ENCODE measurements around the gene ARL15.
A peak's percentile ranks its signal among the peaks of the same experiment; 100 is the strongest.

ARL15 gene

GRCh38 chr5:53922508-53923498 lies 387.6 kb downstream of the ARL15 start:
- Histone ChIP-seq H3K4me3 (ENCODE audit: low read depth, low read length) (no peak overlapping the region), H3K27me3 (replicated peaks) (no peaks in the 10 kb centered on the region), H3K36me3 (replicated peaks) (no peaks in the 10 kb centered on the region), H3K27ac (no peak overlapping the region)
- TF ChIP-seq, protein P1, sequence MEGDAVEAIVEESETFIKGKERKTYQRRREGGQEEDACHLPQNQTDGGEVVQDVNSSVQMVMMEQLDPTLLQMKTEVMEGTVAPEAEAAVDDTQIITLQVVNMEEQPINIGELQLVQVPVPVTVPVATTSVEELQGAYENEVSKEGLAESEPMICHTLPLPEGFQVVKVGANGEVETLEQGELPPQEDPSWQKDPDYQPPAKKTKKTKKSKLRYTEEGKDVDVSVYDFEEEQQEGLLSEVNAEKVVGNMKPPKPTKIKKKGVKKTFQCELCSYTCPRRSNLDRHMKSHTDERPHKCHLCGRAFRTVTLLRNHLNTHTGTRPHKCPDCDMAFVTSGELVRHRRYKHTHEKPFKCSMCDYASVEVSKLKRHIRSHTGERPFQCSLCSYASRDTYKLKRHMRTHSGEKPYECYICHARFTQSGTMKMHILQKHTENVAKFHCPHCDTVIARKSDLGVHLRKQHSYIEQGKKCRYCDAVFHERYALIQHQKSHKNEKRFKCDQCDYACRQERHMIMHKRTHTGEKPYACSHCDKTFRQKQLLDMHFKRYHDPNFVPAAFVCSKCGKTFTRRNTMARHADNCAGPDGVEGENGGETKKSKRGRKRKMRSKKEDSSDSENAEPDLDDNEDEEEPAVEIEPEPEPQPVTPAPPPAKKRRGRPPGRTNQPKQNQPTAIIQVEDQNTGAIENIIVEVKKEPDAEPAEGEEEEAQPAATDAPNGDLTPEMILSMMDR (IDR thresholded peaks at IDR 0.05; ENCODE audit: low read depth, low read length, missing control alignments): no peak
- in situ Hi-C loops (cut with HindIII; ENCODE audit: low pct_ligation_motif_present, low sequenced_read_pairs): no loop called here
- DNase-seq: no peak

- H3K4me3 ChIP-seq (ENCODE audit: low read depth, low read length): no peak overlapping the region
- H3K27ac ChIP-seq: no peak overlapping the region
- TF ChIP-seq, protein P1 (IDR thresholded peaks at IDR 0.05; ENCODE audit: low read depth, low read length, missing control alignments): no peak
- in situ Hi-C loops (cut with HindIII; ENCODE audit: low pct_ligation_motif_present, low sequenced_read_pairs): no loop called here
- no peaks in the 10 kb centered on the region for H3K27me3 ChIP-seq (replicated peaks)
- no peak for DNase-seq
- no peaks in the 10 kb centered on the region for H3K36me3 ChIP-seq (replicated peaks)
Measured at GRCh38 chr5:53917826-53918225, 392.5 kb downstream of the ARL15 start.

GRCh38 chr5:53917095-53917494 lies 393.3 kb downstream of the ARL15 start:
- Histone ChIP-seq H3K27me3 (replicated peaks) (no peaks in the 10 kb centered on the region), H3K36me3 (replicated peaks) (no peaks in the 10 kb centered on the region), H3K4me3 (ENCODE audit: low read depth, low read length) (no peak overlapping the region), H3K27ac (no peak overlapping the region)
- peak; percentile 28 for DNase-seq
- TF ChIP-seq, protein P1 (IDR thresholded peaks at IDR 0.05; ENCODE audit: low read depth, low read length, missing control alignments): peak; percentile 49
- in situ Hi-C loops (cut with HindIII; ENCODE audit: low pct_ligation_motif_present, low sequenced_read_pairs): no loop called here

DNA sequence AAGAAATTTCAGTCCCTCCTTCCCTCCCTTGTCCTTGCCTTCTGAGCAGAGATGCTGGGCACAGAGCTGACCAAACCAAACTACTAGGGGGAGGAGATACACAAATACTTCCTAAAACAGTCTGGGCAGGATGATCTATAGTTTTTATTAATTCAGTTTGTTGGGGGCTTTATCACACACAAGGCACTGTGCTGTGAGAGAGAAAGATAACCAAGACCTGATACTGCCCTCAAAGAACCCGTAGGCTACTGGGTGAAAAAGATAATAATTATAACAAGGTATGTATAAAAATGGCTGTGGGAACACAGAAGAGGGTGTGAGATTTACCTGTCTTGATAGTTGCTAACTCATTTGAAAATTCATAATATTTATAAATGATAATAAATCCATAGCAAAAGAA lies 395.3 kb downstream of the ARL15 start:
- in situ Hi-C loops (cut with HindIII; ENCODE audit: low pct_ligation_motif_present, low sequenced_read_pairs): no loop called here
- H3K4me3 ChIP-seq (ENCODE audit: low read depth, low read length): no peak overlapping the region
- no peak overlapping the region for H3K27ac ChIP-seq
- H3K27me3 ChIP-seq (replicated peaks): no peaks in the 10 kb centered on the region
- DNase-seq: no peak
- no peaks in the 10 kb centered on the region for H3K36me3 ChIP-seq (replicated peaks)
- TF ChIP-seq, protein P1 (IDR thresholded peaks at IDR 0.05; ENCODE audit: low read depth, low read length, missing control alignments): no peak

- H3K27ac ChIP-seq: no peak overlapping the region
- TF ChIP-seq, protein P1 (IDR thresholded peaks at IDR 0.05; ENCODE audit: low read depth, low read length, missing control alignments): no peak
- no peaks in the 10 kb centered on the region for H3K36me3 ChIP-seq (replicated peaks)
- DNase-seq: no peak
- in situ Hi-C loops (cut with HindIII; ENCODE audit: low pct_ligation_motif_present, low sequenced_read_pairs): no loop called here
- no peaks in the 10 kb centered on the region for H3K27me3 ChIP-seq (replicated peaks)
- H3K4me3 ChIP-seq (ENCODE audit: low read depth, low read length): no peak overlapping the region
Measured at GRCh38 chr5:53913941-53914340, 396.4 kb downstream of the ARL15 start.

Measured in brain microvascular endothelial cell (primary cell).